CD14-positive monocyte (primary cell): ENCODE measurements around the gene CYB561D1. TPM values are rescaled to one million over a fixed set of nuclear protein-coding genes. Genes with fewer than 3 reads are reported as not detected.
A peak's percentile ranks its signal among the peaks of the same experiment; 100 is the strongest.

Experiments
- DNase-seq, 3 donors: peaks; one replicate each; pipeline ENCODE4 v3.0.0-alpha.2; 2011 to 2022
- H2AFZ ChIP-seq: 2 replicates; pipeline ENCODE4 v1.6.0; 2012; ENCODE audit warnings: mild to moderate bottlenecking, low read depth, low read length, inconsistent platforms; ENCODE audit not compliant: insufficient read depth, poor library complexity, severe bottlenecking
- H3K27ac ChIP-seq, 2 donors: 1 replicate in 1 of 2; 2 replicates in 1 of 2; pipeline ENCODE4 v1.5.1; 2012 to 2013; ENCODE audit warnings: low read length in 2 of 2, control low read depth in 1 of 2, inconsistent platforms in 1 of 2, low read depth in 1 of 2, mild to moderate bottlenecking in 1 of 2
- H3K27me3 ChIP-seq, 2 donors: one replicate each; pipeline versions ENCODE4 v1.6.0 to v1.6.1; 2011 to 2013; ENCODE audit warnings: low read length in 2 of 2; ENCODE audit not compliant: control insufficient read depth in 2 of 2, insufficient read depth in 2 of 2
- H3K36me3 ChIP-seq, 2 donors: replicated peaks in 1 of 2; 1 replicate in 1 of 2; 2 replicates in 1 of 2; pipeline versions ENCODE4 v1.5.1 to v1.6.1; 2012 to 2013; ENCODE audit warnings: low read length in 2 of 2, control low read depth in 1 of 2, inconsistent platforms in 1 of 2, mild to moderate bottlenecking in 1 of 2; ENCODE audit not compliant: insufficient read depth in 2 of 2, control insufficient read depth in 1 of 2
- H3K4me1 ChIP-seq, 2 donors: 1 replicate in 1 of 2; 2 replicates in 1 of 2; pipeline versions ENCODE4 v1.5.1 to v1.6.1; 2012 to 2013; ENCODE audit warnings: low read length in 2 of 2, control low read depth in 1 of 2, inconsistent platforms in 1 of 2, mild to moderate bottlenecking in 1 of 2, moderate library complexity in 1 of 2; ENCODE audit not compliant: insufficient read depth in 2 of 2, control insufficient read depth in 1 of 2
- H3K4me2 ChIP-seq: replicated peaks from 2 replicates; pipeline ENCODE3; 2012; ENCODE audit warnings: low read length, moderate library complexity, mild to moderate bottlenecking; ENCODE audit not compliant: poor library complexity, severe bottlenecking; ENCODE audit errors: extremely low read depth
- H3K4me3 ChIP-seq, 3 experiments: fragments of 200-600 bp in 1 of 3; sonication (generic) in 1 of 3; replicated peaks in 1 of 3; 1 replicate in 2 of 3; 2 replicates in 1 of 3; pipeline ENCODE4 v1.5.1; 2011 to 2013; ENCODE audit warnings: low read length in 3 of 3, mild to moderate bottlenecking in 3 of 3, control low read depth in 2 of 3, low read depth in 2 of 3, inconsistent platforms in 1 of 3, moderate library complexity in 1 of 3
- H3K79me2 ChIP-seq: 2 replicates; pipeline ENCODE4 v1.6.0; 2012; ENCODE audit warnings: mild to moderate bottlenecking, control low read depth, inconsistent platforms, low read length, moderate library complexity; ENCODE audit not compliant: insufficient read depth
- H3K9ac ChIP-seq: 2 replicates; pipeline ENCODE4 v1.6.0; 2017; ENCODE audit warnings: low read length, mild to moderate bottlenecking; ENCODE audit not compliant: insufficient read depth, poor library complexity, severe bottlenecking
- H3K9me3 ChIP-seq, 2 donors: replicated peaks in 1 of 2; 1 replicate in 1 of 2; 2 replicates in 1 of 2; pipeline versions ENCODE4 v1.5.1 to v1.6.1; 2012 to 2013; ENCODE audit warnings: low read length in 2 of 2, control low read depth in 1 of 2; ENCODE audit not compliant: control insufficient read depth in 1 of 2, insufficient read depth in 1 of 2
- H4K20me1 ChIP-seq: 2 replicates; pipeline ENCODE4 v1.6.0; 2012; ENCODE audit warnings: mild to moderate bottlenecking, low read length, control low read depth, moderate library complexity; ENCODE audit not compliant: insufficient read depth
- H3K27ac Mint-ChIP-seq, 7 donors: one replicate each; pipeline ENCODE4 v1.8.0; 2020; ENCODE audit warnings: mild to moderate bottlenecking in 7 of 7, mixed read lengths in 7 of 7, moderate library complexity in 6 of 7, inconsistent platforms in 2 of 7
- H3K27me3 Mint-ChIP-seq, 3 donors: one replicate each; pipeline ENCODE4 v1.8.0; 2021 to 2022; ENCODE audit warnings: low read depth in 3 of 3, mild to moderate bottlenecking in 3 of 3, mixed read lengths in 3 of 3, moderate library complexity in 3 of 3, inconsistent platforms in 1 of 3
- H3K36me3 Mint-ChIP-seq, 2 donors: one replicate each; pipeline ENCODE4 v1.8.0; 2020; ENCODE audit warnings: mixed read lengths in 2 of 2, inconsistent platforms in 1 of 2, mild to moderate bottlenecking in 1 of 2
- H3K4me1 Mint-ChIP-seq: one replicate; pipeline ENCODE4 v1.8.0; 2020; ENCODE audit warnings: mild to moderate bottlenecking, mixed read lengths
- H3K4me3 Mint-ChIP-seq, 2 donors: one replicate each; pipeline ENCODE4 v1.8.0; 2020; ENCODE audit warnings: mild to moderate bottlenecking in 2 of 2, mixed read lengths in 2 of 2, moderate library complexity in 1 of 2
- H3K9me3 Mint-ChIP-seq, 7 donors: one replicate each; pipeline ENCODE4 v1.8.0; 2020 to 2022; ENCODE audit warnings: mixed read lengths in 7 of 7, mild to moderate bottlenecking in 6 of 7, moderate library complexity in 6 of 7, inconsistent platforms in 2 of 7
- CTCF ChIP-seq: fragments of 200-600 bp; IDR thresholded peaks from one replicate; pipeline ENCODE4 v1.8.0; 2022; ENCODE audit warnings: antibody characterized with exemption, mild to moderate bottlenecking
- WGBS: methylation state at CpG from one replicate; pipeline ENCODE4 v1.1.5; 2013; ENCODE audit warnings: missing lambda C conversion rate; ENCODE audit not compliant: insufficient coverage; 5-methylcytosine and 5-hydroxymethylcytosine counted together
- intact Hi-C, 2 donors: fragments of 100-400 bp; cut with micrococcal nuclease; formaldehyde crosslinking; loops; one replicate each; pipeline versions ENCODE4 v1.15.0 to v1.15.1; 2023
- polyA plus RNA-seq, 3 donors: library from polyadenylated mRNA; depleted of rRNA in 1 of 3; unstranded in 2 of 3; stranded (reverse) in 1 of 3; fragments of 300-500 nt in 2 of 3; fragments of >200 nt in 1 of 3; fragmentation: Illumina TruSeq in 2 of 3; gene quantifications; 1 replicate in 2 of 3; 2 replicates in 1 of 3; pipeline ENCODE4 v1.2.3, GENCODE V29; 2012 to 2021

CYB561D1 gene
- polyA plus RNA-seq, 3 donors = 1.4 to 13.2 (median 4.2) TPM

- WGBS = 97% methylated on average over 6 of the region's 10 CpGs
- Histone ChIP-seq H3K27ac (no peak overlapping the region), H3K4me1 (peaks cover 12 to 17% of the 10 kb centered on the region in 2 donors), H4K20me1 (no peaks in the 10 kb centered on the region), H3K79me2 (peaks cover 13% of the 10 kb centered on the region), H3K4me2 (no peak overlapping the region), H3K36me3 (no peaks in the 10 kb centered on the region), H3K9me3 (no peaks in the 10 kb centered on the region), H2AFZ (no peak overlapping the region), H3K4me3 (no peak overlapping the region), H3K9ac (no peak overlapping the region), H3K27me3 (no peaks in the 10 kb centered on the region)
- H3K27me3 Mint-ChIP-seq = peaks cover 0 to 4% (median 2%) of the 10 kb centered on the region in 3 donors
- DNase-seq = no peak
- intact Hi-C loops = loop anchor here in 1 of 2 donors (10.0 kb wide), 1 partner anchor 442 kb away; the partner anchor contains the start of gene AHCYL1
- peaks cover 16% of the 10 kb centered on the region for H3K4me1 Mint-ChIP-seq
- H3K4me3 Mint-ChIP-seq = no peak overlapping the region
- H3K27ac Mint-ChIP-seq = no peak overlapping the region
- TF ChIP-seq CTCF = no peak
- no peaks in the 10 kb centered on the region for H3K36me3 Mint-ChIP-seq
- peaks cover 0 to 2% (median 0%) of the 10 kb centered on the region in 7 donors for H3K9me3 Mint-ChIP-seq
These were observed 48.8 kb downstream of the CYB561D1 start for GRCh38 chr1:109542657-109543056.

GRCh38 chr1:109543283-109543987 is 49.5 kb downstream of the CYB561D1 start:
- intact Hi-C loops = loop anchor here in 1 of 2 donors (10.0 kb wide), 1 partner anchor 441 kb away; the partner anchor contains the start of gene AHCYL1
- Histone ChIP-seq H3K4me2 (no peak overlapping the region), H3K9me3 (no peaks in the 10 kb centered on the region), H3K9ac (no peak overlapping the region), H3K79me2 (peaks cover 21% of the 10 kb centered on the region), H3K4me3 (no peak overlapping the region), H3K27me3 (no peaks in the 10 kb centered on the region), H3K27ac (no peak overlapping the region), H4K20me1 (no peaks in the 10 kb centered on the region), H3K36me3 (no peaks in the 10 kb centered on the region), H3K4me1 (peaks cover 14 to 22% of the 10 kb centered on the region in 2 donors), H2AFZ (no peak overlapping the region)
- DNase-seq = no peak
- H3K4me3 Mint-ChIP-seq = no peak overlapping the region
- peak overlapping the region in 1 of 7 donors; percentile 84 for H3K27ac Mint-ChIP-seq
- peaks cover 0 to 2% (median 0%) of the 10 kb centered on the region in 7 donors for H3K9me3 Mint-ChIP-seq
- WGBS = 96% methylated on average over 17 of the region's 24 CpGs
- H3K4me1 Mint-ChIP-seq = peaks cover 19% of the 10 kb centered on the region
- TF ChIP-seq CTCF = no peak
- H3K27me3 Mint-ChIP-seq = peaks cover 0 to 4% (median 2%) of the 10 kb centered on the region in 3 donors
- H3K36me3 Mint-ChIP-seq = no peaks in the 10 kb centered on the region
